HEK293 (cell line): Measurements from ENCODE around the gene IGSF23.

Experiments used
- MEIS1 ChIP-seq: sonication (generic); formaldehyde crosslinking; IDR thresholded peaks from 2 replicates; pipeline ENCODE4 v1.8.1; 2022; ENCODE audit warnings: missing genetic modification reagents, mild to moderate bottlenecking, borderline replicate concordance
- ZBTB20 ChIP-seq: fragments of 450-650 bp; formaldehyde crosslinking; IDR thresholded peaks from 2 replicates; pipeline ENCODE4 v1.5.1; 2016; ENCODE audit warnings: missing biosample characterization, missing genetic modification characterization
- ZFHX2 ChIP-seq: fragments of 450-650 bp; formaldehyde crosslinking; conservative IDR thresholded peaks from 2 replicates; pipeline ENCODE4 v1.5.1; 2016; ENCODE audit warnings: missing biosample characterization, missing genetic modification characterization
- ZNF202 ChIP-seq: fragments of 450-650 bp; formaldehyde crosslinking; IDR thresholded peaks from 2 replicates; pipeline ENCODE4 v1.5.1; 2016; ENCODE audit warnings: missing biosample characterization, missing genetic modification characterization, borderline replicate concordance
- ZNF426 ChIP-seq: fragments of 450-650 bp; formaldehyde crosslinking; IDR thresholded peaks from 2 replicates; pipeline ENCODE4 v1.5.1; 2017; ENCODE audit warnings: missing biosample characterization, missing genetic modification characterization, mild to moderate bottlenecking, inconsistent platforms, moderate library complexity
- ZNF785 ChIP-seq: fragments of 450-650 bp; formaldehyde crosslinking; IDR thresholded peaks from 2 replicates; pipeline ENCODE4 v1.5.1; 2016; ENCODE audit warnings: missing biosample characterization, missing genetic modification characterization
- TF ChIP-seq, protein P1 (sequence below): fragments of 450-650 bp; formaldehyde crosslinking; IDR thresholded peaks from 2 replicates; pipeline ENCODE4 v1.5.1; 2016; ENCODE audit warnings: missing biosample characterization, missing genetic modification characterization
- TF ChIP-seq, protein P2 (sequence below): fragments of 450-650 bp; formaldehyde crosslinking; IDR thresholded peaks from 2 replicates; pipeline ENCODE4 v1.5.1; 2016; ENCODE audit warnings: missing biosample characterization, missing genetic modification characterization
- TF ChIP-seq, protein P3 (sequence below): fragments of 450-650 bp; formaldehyde crosslinking; IDR thresholded peaks from 2 replicates; pipeline ENCODE4 v1.5.1; 2016; ENCODE audit warnings: missing biosample characterization, missing genetic modification characterization
- TF ChIP-seq, protein P4 (sequence below): fragments of 450-650 bp; formaldehyde crosslinking; IDR thresholded peaks from 2 replicates; pipeline ENCODE4 v1.5.1; 2016; ENCODE audit warnings: missing biosample characterization, missing genetic modification characterization, low read depth
- TF ChIP-seq, protein P5 (sequence below): fragments of 450-650 bp; formaldehyde crosslinking; IDR thresholded peaks from 2 replicates; pipeline ENCODE4 v1.5.1; 2016; ENCODE audit warnings: missing biosample characterization, missing genetic modification characterization, low read depth
- TF ChIP-seq, protein P6 (sequence below): fragments of 450-650 bp; formaldehyde crosslinking; IDR thresholded peaks from 2 replicates; pipeline ENCODE4 v1.5.1; 2016; ENCODE audit warnings: missing biosample characterization, missing genetic modification characterization
- TF ChIP-seq, protein P7 (sequence below): fragments of 450-650 bp; formaldehyde crosslinking; IDR thresholded peaks from 2 replicates; pipeline ENCODE4 v1.5.1; 2016; ENCODE audit warnings: missing biosample characterization, missing genetic modification characterization
- TF ChIP-seq, protein P8 (sequence below): fragments of 450-650 bp; formaldehyde crosslinking; IDR thresholded peaks from 2 replicates; pipeline ENCODE4 v1.5.1; 2016; ENCODE audit warnings: missing biosample characterization, missing genetic modification characterization

DNA sequence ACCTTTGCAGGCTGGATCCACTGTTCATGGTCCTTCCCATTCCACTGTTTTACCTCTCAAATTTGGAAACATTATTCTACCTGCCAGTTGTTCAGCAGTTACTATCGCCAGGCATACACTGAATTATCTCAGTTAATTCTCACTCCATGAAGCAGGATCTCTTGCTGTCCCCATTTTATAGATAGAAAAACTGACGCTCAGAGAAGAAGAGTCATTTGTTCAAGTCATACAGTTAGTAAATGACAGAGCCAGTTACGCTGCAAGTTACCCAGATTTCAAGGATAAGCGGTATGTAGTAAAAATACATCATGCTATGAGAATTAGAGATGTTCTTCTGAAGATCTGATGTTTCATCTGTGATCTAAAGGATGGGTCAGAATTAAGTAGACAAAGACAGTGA is 40.2 kb upstream of the IGSF23 start:
- TF ChIP-seq MEIS1 (CRISPR knock-in tag) (no peak), ZNF202 (tag by site-specific recombination) (no peak), ZFHX2 (tag by site-specific recombination) (no peak), ZNF426 (tag by site-specific recombination) (no peak), ZBTB20 (tag by site-specific recombination) (no peak), ZNF785 (no peak)
- TF ChIP-seq, protein P1, sequence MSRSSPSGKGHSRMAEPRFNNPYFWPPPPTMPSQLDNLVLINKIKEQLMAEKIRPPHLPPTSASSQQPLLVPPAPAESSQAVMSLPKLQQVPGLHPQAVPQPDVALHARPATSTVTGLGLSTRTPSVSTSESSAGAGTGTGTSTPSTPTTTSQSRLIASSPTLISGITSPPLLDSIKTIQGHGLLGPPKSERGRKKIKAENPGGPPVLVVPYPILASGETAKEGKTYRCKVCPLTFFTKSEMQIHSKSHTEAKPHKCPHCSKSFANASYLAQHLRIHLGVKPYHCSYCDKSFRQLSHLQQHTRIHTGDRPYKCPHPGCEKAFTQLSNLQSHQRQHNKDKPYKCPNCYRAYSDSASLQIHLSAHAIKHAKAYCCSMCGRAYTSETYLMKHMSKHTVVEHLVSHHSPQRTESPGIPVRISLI = no peak
- TF ChIP-seq, protein P2, sequence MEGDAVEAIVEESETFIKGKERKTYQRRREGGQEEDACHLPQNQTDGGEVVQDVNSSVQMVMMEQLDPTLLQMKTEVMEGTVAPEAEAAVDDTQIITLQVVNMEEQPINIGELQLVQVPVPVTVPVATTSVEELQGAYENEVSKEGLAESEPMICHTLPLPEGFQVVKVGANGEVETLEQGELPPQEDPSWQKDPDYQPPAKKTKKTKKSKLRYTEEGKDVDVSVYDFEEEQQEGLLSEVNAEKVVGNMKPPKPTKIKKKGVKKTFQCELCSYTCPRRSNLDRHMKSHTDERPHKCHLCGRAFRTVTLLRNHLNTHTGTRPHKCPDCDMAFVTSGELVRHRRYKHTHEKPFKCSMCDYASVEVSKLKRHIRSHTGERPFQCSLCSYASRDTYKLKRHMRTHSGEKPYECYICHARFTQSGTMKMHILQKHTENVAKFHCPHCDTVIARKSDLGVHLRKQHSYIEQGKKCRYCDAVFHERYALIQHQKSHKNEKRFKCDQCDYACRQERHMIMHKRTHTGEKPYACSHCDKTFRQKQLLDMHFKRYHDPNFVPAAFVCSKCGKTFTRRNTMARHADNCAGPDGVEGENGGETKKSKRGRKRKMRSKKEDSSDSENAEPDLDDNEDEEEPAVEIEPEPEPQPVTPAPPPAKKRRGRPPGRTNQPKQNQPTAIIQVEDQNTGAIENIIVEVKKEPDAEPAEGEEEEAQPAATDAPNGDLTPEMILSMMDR (tag by site-specific recombination) = no peak
- TF ChIP-seq, protein P3, sequence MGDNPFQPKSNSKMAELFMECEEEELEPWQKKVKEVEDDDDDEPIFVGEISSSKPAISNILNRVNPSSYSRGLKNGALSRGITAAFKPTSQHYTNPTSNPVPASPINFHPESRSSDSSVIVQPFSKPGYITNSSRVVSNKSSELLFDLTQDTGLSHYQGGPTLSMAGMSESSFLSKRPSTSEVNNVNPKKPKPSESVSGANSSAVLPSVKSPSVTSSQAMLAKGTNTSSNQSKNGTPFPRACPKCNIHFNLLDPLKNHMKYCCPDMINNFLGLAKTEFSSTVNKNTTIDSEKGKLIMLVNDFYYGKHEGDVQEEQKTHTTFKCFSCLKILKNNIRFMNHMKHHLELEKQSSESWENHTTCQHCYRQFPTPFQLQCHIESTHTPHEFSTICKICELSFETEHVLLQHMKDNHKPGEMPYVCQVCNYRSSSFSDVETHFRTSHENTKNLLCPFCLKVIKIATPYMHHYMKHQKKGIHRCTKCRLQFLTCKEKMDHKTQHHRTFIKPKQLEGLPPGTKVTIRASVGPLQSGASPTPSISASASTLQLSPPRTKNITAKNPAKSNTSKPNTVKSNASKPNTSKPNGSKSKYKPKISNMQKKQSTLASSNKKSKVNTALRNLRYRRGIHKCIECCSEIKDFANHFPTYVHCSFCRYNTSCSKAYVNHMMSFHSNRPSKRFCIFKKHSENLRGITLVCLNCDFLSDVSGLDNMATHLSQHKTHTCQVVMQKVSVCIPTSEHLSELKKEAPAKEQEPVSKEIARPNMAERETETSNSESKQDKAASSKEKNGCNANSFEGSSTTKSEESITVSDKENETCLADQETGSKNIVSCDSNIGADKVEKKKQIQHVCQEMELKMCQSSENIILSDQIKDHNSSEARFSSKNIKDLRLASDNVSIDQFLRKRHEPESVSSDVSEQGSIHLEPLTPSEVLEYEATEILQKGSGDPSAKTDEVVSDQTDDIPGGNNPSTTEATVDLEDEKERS = no peak
- TF ChIP-seq, protein P4, sequence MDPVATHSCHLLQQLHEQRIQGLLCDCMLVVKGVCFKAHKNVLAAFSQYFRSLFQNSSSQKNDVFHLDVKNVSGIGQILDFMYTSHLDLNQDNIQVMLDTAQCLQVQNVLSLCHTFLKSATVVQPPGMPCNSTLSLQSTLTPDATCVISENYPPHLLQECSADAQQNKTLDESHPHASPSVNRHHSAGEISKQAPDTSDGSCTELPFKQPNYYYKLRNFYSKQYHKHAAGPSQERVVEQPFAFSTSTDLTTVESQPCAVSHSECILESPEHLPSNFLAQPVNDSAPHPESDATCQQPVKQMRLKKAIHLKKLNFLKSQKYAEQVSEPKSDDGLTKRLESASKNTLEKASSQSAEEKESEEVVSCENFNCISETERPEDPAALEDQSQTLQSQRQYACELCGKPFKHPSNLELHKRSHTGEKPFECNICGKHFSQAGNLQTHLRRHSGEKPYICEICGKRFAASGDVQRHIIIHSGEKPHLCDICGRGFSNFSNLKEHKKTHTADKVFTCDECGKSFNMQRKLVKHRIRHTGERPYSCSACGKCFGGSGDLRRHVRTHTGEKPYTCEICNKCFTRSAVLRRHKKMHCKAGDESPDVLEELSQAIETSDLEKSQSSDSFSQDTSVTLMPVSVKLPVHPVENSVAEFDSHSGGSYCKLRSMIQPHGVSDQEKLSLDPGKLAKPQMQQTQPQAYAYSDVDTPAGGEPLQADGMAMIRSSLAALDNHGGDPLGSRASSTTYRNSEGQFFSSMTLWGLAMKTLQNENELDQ (tag by site-specific recombination) = no peak
- TF ChIP-seq, protein P5, sequence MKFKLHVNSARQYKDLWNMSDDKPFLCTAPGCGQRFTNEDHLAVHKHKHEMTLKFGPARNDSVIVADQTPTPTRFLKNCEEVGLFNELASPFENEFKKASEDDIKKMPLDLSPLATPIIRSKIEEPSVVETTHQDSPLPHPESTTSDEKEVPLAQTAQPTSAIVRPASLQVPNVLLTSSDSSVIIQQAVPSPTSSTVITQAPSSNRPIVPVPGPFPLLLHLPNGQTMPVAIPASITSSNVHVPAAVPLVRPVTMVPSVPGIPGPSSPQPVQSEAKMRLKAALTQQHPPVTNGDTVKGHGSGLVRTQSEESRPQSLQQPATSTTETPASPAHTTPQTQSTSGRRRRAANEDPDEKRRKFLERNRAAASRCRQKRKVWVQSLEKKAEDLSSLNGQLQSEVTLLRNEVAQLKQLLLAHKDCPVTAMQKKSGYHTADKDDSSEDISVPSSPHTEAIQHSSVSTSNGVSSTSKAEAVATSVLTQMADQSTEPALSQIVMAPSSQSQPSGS (tag by site-specific recombination) = no peak
- TF ChIP-seq, protein P6, sequence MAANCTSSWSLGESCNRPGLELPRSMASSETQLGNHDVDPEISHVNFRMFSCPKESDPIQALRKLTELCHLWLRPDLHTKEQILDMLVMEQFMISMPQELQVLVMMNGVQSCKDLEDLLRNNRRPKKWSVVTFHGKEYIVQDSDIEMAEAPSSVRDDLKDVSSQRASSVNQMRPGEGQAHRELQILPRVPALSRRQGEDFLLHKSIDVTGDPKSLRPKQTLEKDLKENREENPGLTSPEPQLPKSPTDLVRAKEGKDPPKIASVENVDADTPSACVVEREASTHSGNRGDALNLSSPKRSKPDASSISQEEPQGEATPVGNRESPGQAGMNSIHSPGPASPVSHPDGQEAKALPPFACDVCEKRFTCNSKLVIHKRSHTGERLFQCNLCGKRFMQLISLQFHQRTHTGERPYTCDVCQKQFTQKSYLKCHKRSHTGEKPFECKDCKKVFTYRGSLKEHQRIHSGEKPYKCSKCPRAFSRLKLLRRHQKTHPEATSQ (tag by site-specific recombination) = no peak
- TF ChIP-seq, protein P7, sequence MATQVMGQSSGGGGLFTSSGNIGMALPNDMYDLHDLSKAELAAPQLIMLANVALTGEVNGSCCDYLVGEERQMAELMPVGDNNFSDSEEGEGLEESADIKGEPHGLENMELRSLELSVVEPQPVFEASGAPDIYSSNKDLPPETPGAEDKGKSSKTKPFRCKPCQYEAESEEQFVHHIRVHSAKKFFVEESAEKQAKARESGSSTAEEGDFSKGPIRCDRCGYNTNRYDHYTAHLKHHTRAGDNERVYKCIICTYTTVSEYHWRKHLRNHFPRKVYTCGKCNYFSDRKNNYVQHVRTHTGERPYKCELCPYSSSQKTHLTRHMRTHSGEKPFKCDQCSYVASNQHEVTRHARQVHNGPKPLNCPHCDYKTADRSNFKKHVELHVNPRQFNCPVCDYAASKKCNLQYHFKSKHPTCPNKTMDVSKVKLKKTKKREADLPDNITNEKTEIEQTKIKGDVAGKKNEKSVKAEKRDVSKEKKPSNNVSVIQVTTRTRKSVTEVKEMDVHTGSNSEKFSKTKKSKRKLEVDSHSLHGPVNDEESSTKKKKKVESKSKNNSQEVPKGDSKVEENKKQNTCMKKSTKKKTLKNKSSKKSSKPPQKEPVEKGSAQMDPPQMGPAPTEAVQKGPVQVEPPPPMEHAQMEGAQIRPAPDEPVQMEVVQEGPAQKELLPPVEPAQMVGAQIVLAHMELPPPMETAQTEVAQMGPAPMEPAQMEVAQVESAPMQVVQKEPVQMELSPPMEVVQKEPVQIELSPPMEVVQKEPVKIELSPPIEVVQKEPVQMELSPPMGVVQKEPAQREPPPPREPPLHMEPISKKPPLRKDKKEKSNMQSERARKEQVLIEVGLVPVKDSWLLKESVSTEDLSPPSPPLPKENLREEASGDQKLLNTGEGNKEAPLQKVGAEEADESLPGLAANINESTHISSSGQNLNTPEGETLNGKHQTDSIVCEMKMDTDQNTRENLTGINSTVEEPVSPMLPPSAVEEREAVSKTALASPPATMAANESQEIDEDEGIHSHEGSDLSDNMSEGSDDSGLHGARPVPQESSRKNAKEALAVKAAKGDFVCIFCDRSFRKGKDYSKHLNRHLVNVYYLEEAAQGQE (tag by site-specific recombination) = no peak
- TF ChIP-seq, protein P8, sequence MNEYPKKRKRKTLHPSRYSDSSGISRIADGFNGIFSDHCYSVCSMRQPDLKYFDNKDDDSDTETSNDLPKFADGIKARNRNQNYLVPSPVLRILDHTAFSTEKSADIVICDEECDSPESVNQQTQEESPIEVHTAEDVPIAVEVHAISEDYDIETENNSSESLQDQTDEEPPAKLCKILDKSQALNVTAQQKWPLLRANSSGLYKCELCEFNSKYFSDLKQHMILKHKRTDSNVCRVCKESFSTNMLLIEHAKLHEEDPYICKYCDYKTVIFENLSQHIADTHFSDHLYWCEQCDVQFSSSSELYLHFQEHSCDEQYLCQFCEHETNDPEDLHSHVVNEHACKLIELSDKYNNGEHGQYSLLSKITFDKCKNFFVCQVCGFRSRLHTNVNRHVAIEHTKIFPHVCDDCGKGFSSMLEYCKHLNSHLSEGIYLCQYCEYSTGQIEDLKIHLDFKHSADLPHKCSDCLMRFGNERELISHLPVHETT (tag by site-specific recombination) = no peak
